HCT116 (cell line): ENCODE measurements around the gene ITGA1. TPM values are rescaled to one million over a fixed set of nuclear protein-coding genes. Genes with fewer than 3 reads are reported as not detected.

Source experiments
- ATAC-seq: fragments of 200-7000 bp; cut with Tn5 transposase; 2 replicates; pipeline ENCODE4 v1.9.1; 2020; ENCODE audit warnings: mild to moderate bottlenecking, moderate library complexity
- BruUV-seq: library from RNA; stranded (reverse); fragments of 400-500 nt; replicated peaks from 2 replicates; lab custom pipeline; 2021; lab: Mats Ljungman, UMichigan
- CTCF ChIA-PET: fragments of 300-600 bp; sonication (Branson Sonifier 250); formaldehyde crosslinking; loops from one replicate; lab custom pipeline; 2021; ENCODE audit warnings: antibody characterized with exemption; lab: Charles Lee
- POLR2A ChIA-PET: fragments of 300-600, 350-600 bp; sonication (Branson Sonifier 250); formaldehyde crosslinking; loops from one replicate; lab custom pipeline; 2021; ENCODE audit warnings: antibody characterized with exemption; lab: Charles Lee
- RAD21 ChIA-PET, 2 experiments: fragments of 300-600 bp; sonication (Branson Sonifier 250); formaldehyde crosslinking; loops; one replicate each; lab custom pipeline; 2023; ENCODE audit warnings: low total read pairs in 2 of 2; ENCODE audit not compliant: uncharacterized antibody in 2 of 2, unreplicated experiment in 2 of 2, low non-redundant PET in 1 of 2; lab: Charles Lee
- DNase-seq: peaks from one replicate; pipeline ENCODE4 v3.0.0-alpha.2; 2010; ENCODE audit warnings: low read depth, low spot score
- H2AFZ ChIP-seq: fragments of 200-600 bp; shearing (Covaris generic), sonication (generic); 2 replicates; pipeline ENCODE4 v1.6.1; 2017; ENCODE audit warnings: low read depth, mixed run types, mixed read lengths, antibody characterized with exemption, low read length; ENCODE audit not compliant: poor library complexity, severe bottlenecking
- H3K27ac ChIP-seq: 2 replicates; pipeline ENCODE4 v1.5.1; 2012; ENCODE audit warnings: low read depth, low read length
- H3K27me3 ChIP-seq: fragments of 200-600 bp; sonication (generic); 2 replicates; pipeline ENCODE4 v1.6.1; 2016; ENCODE audit warnings: mixed run types, low read length, mixed read lengths; ENCODE audit not compliant: insufficient read depth
- H3K36me3 ChIP-seq, 2 experiments: fragments of 200-500 bp in 1 of 2; fragments of 200-600 bp in 1 of 2; sonication (Bioruptor generic) in 1 of 2; sonication (generic) in 1 of 2; 2 replicates each; pipeline versions ENCODE4 v1.5.1 to v1.6.1; 2014 to 2016; ENCODE audit warnings: low read length in 2 of 2, inconsistent platforms in 1 of 2, mixed read lengths in 1 of 2, mixed run types in 1 of 2; ENCODE audit not compliant: insufficient read depth in 2 of 2, control insufficient read depth in 1 of 2
- H3K4me1 ChIP-seq, 2 experiments: fragments of 200-600 bp in 1 of 2; sonication (generic) in 1 of 2; 2 replicates each; pipeline versions ENCODE4 v1.5.1 to v1.6.1; 2012 to 2017; ENCODE audit warnings: low read length in 2 of 2, inconsistent platforms in 1 of 2, mild to moderate bottlenecking in 1 of 2, mixed read lengths in 1 of 2, mixed run types in 1 of 2, moderate library complexity in 1 of 2; ENCODE audit not compliant: insufficient read depth in 2 of 2, control insufficient read depth in 1 of 2
- H3K4me2 ChIP-seq: fragments of 200-600 bp; sonication (generic); 2 replicates; pipeline ENCODE4 v1.6.1; 2017; ENCODE audit warnings: mixed run types, low read length, mixed read lengths
- H3K4me3 ChIP-seq, 2 experiments: fragments of 200-600 bp in 1 of 2; sonication (generic) in 1 of 2; replicated peaks in 1 of 2; 2 replicates each; pipeline ENCODE4 v1.5.1; 2011 to 2016; ENCODE audit warnings: low read length in 2 of 2, control low read depth in 1 of 2, low read depth in 1 of 2, mild to moderate bottlenecking in 1 of 2, mixed read lengths in 1 of 2, mixed run types in 1 of 2
- H3K79me2 ChIP-seq: fragments of 200-600 bp; sonication (generic); 2 replicates; pipeline ENCODE4 v1.6.1; 2017; ENCODE audit warnings: mild to moderate bottlenecking, mixed run types, low read length, moderate library complexity, mixed read lengths; ENCODE audit not compliant: insufficient read depth
- H3K9ac ChIP-seq: fragments of 200-600 bp; sonication (generic); 2 replicates; pipeline ENCODE4 v1.6.1; 2016; ENCODE audit warnings: low read length, mixed read lengths
- H3K9me2 ChIP-seq: fragments of 200-600 bp; sonication (generic), shearing (Covaris generic); 2 replicates; pipeline ENCODE4 v1.6.1; 2017; ENCODE audit warnings: mixed run types, mild to moderate bottlenecking, moderate library complexity; ENCODE audit not compliant: insufficient read depth
- H3K9me3 ChIP-seq, 2 experiments: fragments of 200-500 bp in 1 of 2; fragments of 200-600 bp in 1 of 2; sonication (Bioruptor generic) in 1 of 2; sonication (generic) in 1 of 2; 2 replicates each; pipeline ENCODE4 v1.6.1; 2014 to 2017; ENCODE audit warnings: low read length in 2 of 2, mixed read lengths in 2 of 2, inconsistent platforms in 1 of 2, low read depth in 1 of 2, mild to moderate bottlenecking in 1 of 2, mixed run types in 1 of 2, moderate library complexity in 1 of 2; ENCODE audit not compliant: control insufficient read depth in 1 of 2, insufficient read depth in 1 of 2
- H4K20me1 ChIP-seq: fragments of 200-600 bp; sonication (generic), shearing (Covaris generic); 2 replicates; pipeline ENCODE4 v1.6.1; 2017; ENCODE audit warnings: mixed run types, mild to moderate bottlenecking, moderate library complexity; ENCODE audit not compliant: insufficient read depth
- CBX3 ChIP-seq: IDR thresholded peaks from 2 replicates; pipeline ENCODE4 v1.6.1; 2012; ENCODE audit warnings: low read depth
- JUND ChIP-seq: IDR thresholded peaks from 2 replicates; pipeline ENCODE4 v1.6.1; 2012
- SRF ChIP-seq: IDR thresholded peaks from 2 replicates; pipeline ENCODE4 v1.6.1; 2012; ENCODE audit warnings: low read depth
- YY1 ChIP-seq: IDR thresholded peaks from 2 replicates; pipeline ENCODE4 v1.6.1; 2011; ENCODE audit warnings: low read length, low read depth, moderate library complexity, mild to moderate bottlenecking; ENCODE audit not compliant: insufficient replicate concordance; ENCODE audit errors: extremely low read depth
- ZFX ChIP-seq: fragments of 450-650 bp; IDR thresholded peaks from 2 replicates; pipeline ENCODE4 v1.6.1; 2017
- intact Hi-C: fragments of 100-400 bp; cut with micrococcal nuclease; formaldehyde crosslinking; loops from 2 replicates; pipeline ENCODE4 v1.10.0; 2022
- total RNA-seq: library from RNA; stranded (reverse); gene quantifications from one replicate; pipeline ENCODE4 v1.2.1, GENCODE V29; 2021; ENCODE audit not compliant: unreplicated experiment
- TF ChIP-seq, protein P1 (sequence below): IDR thresholded peaks from 2 replicates; pipeline ENCODE4 v1.6.1; 2011; ENCODE audit warnings: mild to moderate bottlenecking, low read length, moderate library complexity; ENCODE audit not compliant: insufficient replicate concordance; ENCODE audit errors: extremely low read depth
- TF ChIP-seq, protein P2 (sequence below), 3 experiments: fragments of 200-600 bp in 1 of 3; sonication (generic) in 1 of 3; IDR thresholded peaks in 2 of 3; conservative IDR thresholded peaks in 1 of 3; 2 replicates each; pipeline ENCODE4 v1.5.1; 2012 to 2017; ENCODE audit warnings: low read depth in 2 of 3, low read length in 2 of 3, antibody characterized with exemption in 1 of 3, borderline replicate concordance in 1 of 3, control low read depth in 1 of 3, mild to moderate bottlenecking in 1 of 3, mixed read lengths in 1 of 3, mixed run types in 1 of 3, moderate library complexity in 1 of 3; ENCODE audit not compliant: insufficient read depth in 1 of 3

Gene ITGA1
- total RNA-seq, 1 experiment from 2014 or later: 1.8 TPM

DNA sequence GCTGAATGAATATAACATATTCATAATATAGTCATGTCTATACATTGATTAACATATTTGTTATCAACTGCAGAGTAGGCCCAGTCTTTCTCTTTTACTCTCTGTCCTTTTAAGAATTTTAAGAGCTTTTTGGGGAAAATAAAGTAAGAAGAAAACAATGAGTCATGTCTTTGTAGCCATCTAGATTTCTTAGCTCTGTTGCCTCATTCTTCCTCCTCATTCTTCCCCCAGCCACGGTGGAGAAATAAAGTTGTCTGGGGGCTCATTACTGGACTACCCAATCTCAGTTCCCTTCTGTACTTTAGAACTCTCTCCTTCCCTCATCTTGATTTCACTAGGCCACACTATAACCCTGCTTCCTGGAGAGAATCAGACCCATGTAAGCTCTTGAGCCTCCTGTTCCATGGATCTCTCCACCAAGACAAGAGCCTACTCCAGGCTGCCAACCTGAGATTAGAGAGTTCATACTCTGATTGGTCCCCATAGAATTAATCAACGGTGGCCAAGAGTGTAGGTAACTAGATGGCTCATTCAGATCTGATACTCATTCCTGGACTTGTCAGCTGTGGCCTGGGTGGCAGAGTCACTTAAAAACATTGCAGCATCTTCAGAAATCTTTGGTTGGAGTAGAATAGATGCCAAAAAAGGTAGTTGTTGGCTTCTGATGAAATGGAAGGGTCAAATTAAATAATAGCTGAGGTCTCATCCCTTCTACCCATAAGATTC is 44.2 kb downstream of the ITGA1 start:
- ChIA-PET POLR2A (no interaction called here), CTCF (no interaction called here), RAD21 (no interaction called here)
- DNase-seq (no peak), ATAC-seq (no peak)
- no TSS peak for BruUV-seq
- Histone ChIP-seq H3K4me3 (no peak overlapping the region), H3K9me3 (no peaks in the 10 kb centered on the region), H3K9ac (no peak overlapping the region), H3K4me1 (no peaks in the 10 kb centered on the region), H2AFZ (no peak overlapping the region), H3K27ac (no peak overlapping the region), H3K9me2 (no peaks in the 10 kb centered on the region), H3K36me3 (no peaks in the 10 kb centered on the region), H3K4me2 (no peak overlapping the region), H4K20me1 (no peaks in the 10 kb centered on the region), H3K79me2 (no peaks in the 10 kb centered on the region), H3K27me3 (no peaks in the 10 kb centered on the region)
- TF ChIP-seq YY1 (no peak), JUND (no peak)
- intact Hi-C loops: no loop called here

DNA sequence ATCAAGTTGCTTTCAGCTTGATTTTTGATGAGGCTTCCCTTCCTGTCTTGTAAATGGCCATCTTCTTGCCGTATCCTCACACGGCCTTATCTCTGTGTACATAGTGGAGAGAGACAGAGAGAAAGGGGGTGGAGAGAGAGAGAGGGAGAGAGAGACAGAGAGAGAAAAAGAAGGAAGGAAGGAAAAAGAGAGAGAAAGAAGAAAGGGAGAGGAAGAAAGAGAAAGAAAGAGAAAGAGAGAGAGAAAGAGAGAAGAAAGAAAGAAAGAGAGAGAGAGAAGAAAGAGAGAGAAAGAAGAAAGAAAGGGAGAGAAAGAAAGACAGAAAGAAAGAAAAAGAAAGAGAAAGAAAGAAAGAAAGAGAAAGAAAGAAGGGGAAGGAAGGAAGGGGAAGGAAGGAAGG is 46.6 kb downstream of the ITGA1 start:
- TF ChIP-seq YY1 (no peak), ZFX (no peak), SRF (no peak), CBX3 (no peak)
- TF ChIP-seq, protein P1, sequence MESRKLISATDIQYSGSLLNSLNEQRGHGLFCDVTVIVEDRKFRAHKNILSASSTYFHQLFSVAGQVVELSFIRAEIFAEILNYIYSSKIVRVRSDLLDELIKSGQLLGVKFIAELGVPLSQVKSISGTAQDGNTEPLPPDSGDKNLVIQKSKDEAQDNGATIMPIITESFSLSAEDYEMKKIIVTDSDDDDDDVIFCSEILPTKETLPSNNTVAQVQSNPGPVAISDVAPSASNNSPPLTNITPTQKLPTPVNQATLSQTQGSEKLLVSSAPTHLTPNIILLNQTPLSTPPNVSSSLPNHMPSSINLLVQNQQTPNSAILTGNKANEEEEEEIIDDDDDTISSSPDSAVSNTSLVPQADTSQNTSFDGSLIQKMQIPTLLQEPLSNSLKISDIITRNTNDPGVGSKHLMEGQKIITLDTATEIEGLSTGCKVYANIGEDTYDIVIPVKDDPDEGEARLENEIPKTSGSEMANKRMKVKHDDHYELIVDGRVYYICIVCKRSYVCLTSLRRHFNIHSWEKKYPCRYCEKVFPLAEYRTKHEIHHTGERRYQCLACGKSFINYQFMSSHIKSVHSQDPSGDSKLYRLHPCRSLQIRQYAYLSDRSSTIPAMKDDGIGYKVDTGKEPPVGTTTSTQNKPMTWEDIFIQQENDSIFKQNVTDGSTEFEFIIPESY: no peak
- TF ChIP-seq, protein P2, sequence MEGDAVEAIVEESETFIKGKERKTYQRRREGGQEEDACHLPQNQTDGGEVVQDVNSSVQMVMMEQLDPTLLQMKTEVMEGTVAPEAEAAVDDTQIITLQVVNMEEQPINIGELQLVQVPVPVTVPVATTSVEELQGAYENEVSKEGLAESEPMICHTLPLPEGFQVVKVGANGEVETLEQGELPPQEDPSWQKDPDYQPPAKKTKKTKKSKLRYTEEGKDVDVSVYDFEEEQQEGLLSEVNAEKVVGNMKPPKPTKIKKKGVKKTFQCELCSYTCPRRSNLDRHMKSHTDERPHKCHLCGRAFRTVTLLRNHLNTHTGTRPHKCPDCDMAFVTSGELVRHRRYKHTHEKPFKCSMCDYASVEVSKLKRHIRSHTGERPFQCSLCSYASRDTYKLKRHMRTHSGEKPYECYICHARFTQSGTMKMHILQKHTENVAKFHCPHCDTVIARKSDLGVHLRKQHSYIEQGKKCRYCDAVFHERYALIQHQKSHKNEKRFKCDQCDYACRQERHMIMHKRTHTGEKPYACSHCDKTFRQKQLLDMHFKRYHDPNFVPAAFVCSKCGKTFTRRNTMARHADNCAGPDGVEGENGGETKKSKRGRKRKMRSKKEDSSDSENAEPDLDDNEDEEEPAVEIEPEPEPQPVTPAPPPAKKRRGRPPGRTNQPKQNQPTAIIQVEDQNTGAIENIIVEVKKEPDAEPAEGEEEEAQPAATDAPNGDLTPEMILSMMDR (IDR thresholded peaks at IDR 0.05 in 2 of 3, conservative IDR thresholded peaks at IDR 0.05 in 1 of 3; ENCODE audit: borderline replicate concordance in 1 of 3, insufficient read depth in 1 of 3, low read depth in 2 of 3, low read length in 2 of 3): no peak
- H3K27ac ChIP-seq: no peak overlapping the region
- no peaks in the 10 kb centered on the region for H3K9me3 ChIP-seq
- no peaks in the 10 kb centered on the region for H3K79me2 ChIP-seq
- no peaks in the 10 kb centered on the region for H3K27me3 ChIP-seq
- no peaks in the 10 kb centered on the region for H3K36me3 ChIP-seq
- RAD21 ChIA-PET: no interaction called here
- BruUV-seq: no TSS peak
- H3K4me1 ChIP-seq: peaks cover 0 to 6% of the 10 kb centered on the region in 2 experiments; a peak in 2 of 4 replicates
- H3K4me3 ChIP-seq: no peak overlapping the region
- POLR2A ChIA-PET: no interaction called here
- H3K9me2 ChIP-seq: no peaks in the 10 kb centered on the region
- H3K4me2 ChIP-seq: no peak overlapping the region
- H4K20me1 ChIP-seq: no peaks in the 10 kb centered on the region
- no peak overlapping the region for H3K9ac ChIP-seq
- DNase-seq (no peak), ATAC-seq (no peak)
- intact Hi-C loops: no loop called here
- H2AFZ ChIP-seq: no peak overlapping the region
- CTCF ChIA-PET: no interaction called here
